Calu3 (cell line): ENCODE results near the gene ITPK1. TPM values are rescaled to one million over a fixed set of nuclear protein-coding genes. Genes with fewer than 3 reads are reported as not detected.

Source experiments
- BruUV-seq: library from RNA; stranded (reverse); fragments of 400-500 nt; replicated peaks from 2 replicates; lab custom pipeline; 2021; lab: Mats Ljungman, UMichigan
- CTCF ChIA-PET: fragments of 300-600 bp; sonication (Branson Sonifier 250); formaldehyde crosslinking; loops from one replicate; lab custom pipeline; 2022; ENCODE audit warnings: antibody characterized with exemption; lab: Charles Lee
- DNase-seq: peaks from one replicate; pipeline ENCODE4 v3.0.0; 2022
- H3K27ac Mint-ChIP-seq: one replicate; pipeline ENCODE4 v1.8.0; 2022; ENCODE audit warnings: mixed read lengths; ENCODE audit not compliant: unreplicated experiment
- H3K27me3 Mint-ChIP-seq: one replicate; pipeline ENCODE4 v1.8.0; 2022; ENCODE audit warnings: mixed read lengths; ENCODE audit not compliant: unreplicated experiment
- H3K36me3 Mint-ChIP-seq: one replicate; pipeline ENCODE4 v1.8.0; 2022; ENCODE audit warnings: mild to moderate bottlenecking, moderate library complexity, mixed read lengths; ENCODE audit not compliant: insufficient read depth, unreplicated experiment
- H3K4me1 Mint-ChIP-seq: one replicate; pipeline ENCODE4 v1.8.0; 2022; ENCODE audit warnings: mild to moderate bottlenecking, low read depth, mixed read lengths; ENCODE audit not compliant: unreplicated experiment
- H3K4me3 Mint-ChIP-seq: one replicate; pipeline ENCODE4 v1.8.0; 2022; ENCODE audit warnings: mild to moderate bottlenecking, low read depth, moderate library complexity, mixed read lengths; ENCODE audit not compliant: unreplicated experiment
- H3K9me3 Mint-ChIP-seq: one replicate; pipeline ENCODE4 v1.8.0; 2022; ENCODE audit warnings: low read depth, mixed read lengths; ENCODE audit not compliant: unreplicated experiment
- intact Hi-C: fragments of 100-400 bp; cut with micrococcal nuclease; formaldehyde crosslinking; loops from one replicate; pipeline ENCODE4 v1.10.0; 2022; ENCODE audit not compliant: unreplicated experiment
- total RNA-seq: library from RNA; stranded (reverse); gene quantifications from 2 replicates; pipeline ENCODE4 v1.2.3, GENCODE V29; 2022
- TF ChIP-seq, protein P1 (sequence below): fragments of 200-600 bp; IDR thresholded peaks from one replicate; pipeline ENCODE4 v1.8.0; 2022; ENCODE audit warnings: antibody characterized with exemption; ENCODE audit not compliant: unreplicated experiment

ITPK1 gene
- total RNA-seq, 1 experiment from 2014 or later = 94.3 TPM

DNA sequence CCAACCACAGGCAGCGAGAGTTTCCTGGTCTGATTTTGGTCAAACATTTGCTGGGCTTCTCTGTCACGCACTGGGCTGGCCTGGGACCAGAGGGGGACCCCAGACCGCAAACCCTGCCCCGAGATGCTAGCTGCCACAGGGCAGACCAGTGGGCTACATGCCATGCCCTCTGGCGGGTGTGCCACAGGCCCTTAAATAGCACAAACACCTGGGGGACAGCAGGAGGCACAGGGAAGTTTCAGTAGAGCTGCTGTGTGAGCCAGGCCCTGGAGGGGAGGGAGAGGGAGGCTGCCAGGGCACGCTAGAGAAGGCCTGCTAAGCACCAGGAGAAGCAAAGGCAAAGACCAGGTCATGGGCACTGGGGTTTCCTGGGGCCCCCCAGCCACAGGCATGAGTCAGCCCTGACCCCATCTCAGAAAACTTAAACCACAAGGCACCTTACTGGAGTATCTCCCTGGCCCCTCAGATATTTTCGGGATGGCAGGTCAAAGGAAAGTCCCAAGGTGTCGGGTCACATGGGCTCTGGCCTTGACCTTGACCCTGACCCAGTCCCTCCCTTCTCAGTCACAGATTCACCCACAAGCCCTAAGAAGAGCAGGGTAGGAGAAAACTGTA, 29.2 kb downstream of the ITPK1 start:
- Mint-ChIP-seq H3K4me1 (peaks cover 5% of the 10 kb centered on the region), H3K4me3 (no peak overlapping the region), H3K36me3 (peaks cover 5% of the 10 kb centered on the region), H3K9me3 (no peaks in the 10 kb centered on the region), H3K27me3 (no peaks in the 10 kb centered on the region), H3K27ac (no peak overlapping the region)
- TF ChIP-seq, protein P1, sequence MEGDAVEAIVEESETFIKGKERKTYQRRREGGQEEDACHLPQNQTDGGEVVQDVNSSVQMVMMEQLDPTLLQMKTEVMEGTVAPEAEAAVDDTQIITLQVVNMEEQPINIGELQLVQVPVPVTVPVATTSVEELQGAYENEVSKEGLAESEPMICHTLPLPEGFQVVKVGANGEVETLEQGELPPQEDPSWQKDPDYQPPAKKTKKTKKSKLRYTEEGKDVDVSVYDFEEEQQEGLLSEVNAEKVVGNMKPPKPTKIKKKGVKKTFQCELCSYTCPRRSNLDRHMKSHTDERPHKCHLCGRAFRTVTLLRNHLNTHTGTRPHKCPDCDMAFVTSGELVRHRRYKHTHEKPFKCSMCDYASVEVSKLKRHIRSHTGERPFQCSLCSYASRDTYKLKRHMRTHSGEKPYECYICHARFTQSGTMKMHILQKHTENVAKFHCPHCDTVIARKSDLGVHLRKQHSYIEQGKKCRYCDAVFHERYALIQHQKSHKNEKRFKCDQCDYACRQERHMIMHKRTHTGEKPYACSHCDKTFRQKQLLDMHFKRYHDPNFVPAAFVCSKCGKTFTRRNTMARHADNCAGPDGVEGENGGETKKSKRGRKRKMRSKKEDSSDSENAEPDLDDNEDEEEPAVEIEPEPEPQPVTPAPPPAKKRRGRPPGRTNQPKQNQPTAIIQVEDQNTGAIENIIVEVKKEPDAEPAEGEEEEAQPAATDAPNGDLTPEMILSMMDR = no peak
- no peak for DNase-seq
- CTCF ChIA-PET = no interaction called here
- BruUV-seq = no TSS peak
- intact Hi-C loops = no loop called here

DNA sequence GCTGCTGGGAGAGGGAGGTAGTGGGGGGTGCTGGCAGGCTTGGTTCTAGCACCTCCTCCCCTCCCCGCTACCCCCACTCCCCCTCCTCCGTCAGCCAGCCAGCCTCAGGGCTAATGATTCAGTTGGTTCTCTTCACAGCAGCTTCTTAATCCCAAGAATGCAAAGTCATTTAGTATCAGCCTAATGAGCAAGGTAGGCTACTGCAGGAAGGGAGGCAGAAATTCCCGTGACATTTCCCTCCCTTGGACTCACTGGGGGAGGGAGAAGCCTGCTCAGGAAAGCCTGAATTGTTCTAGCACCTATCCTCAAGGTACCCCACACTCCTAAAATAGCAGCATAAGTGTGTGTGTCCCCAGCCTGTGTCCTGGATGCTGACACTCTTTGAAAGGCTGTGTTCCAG, 29.8 kb downstream of the ITPK1 start:
- TF ChIP-seq, protein P1 = no peak
- H3K9me3 Mint-ChIP-seq = no peaks in the 10 kb centered on the region
- H3K27me3 Mint-ChIP-seq = no peaks in the 10 kb centered on the region
- no peak for DNase-seq
- no TSS peak for BruUV-seq
- no peak overlapping the region for H3K4me3 Mint-ChIP-seq
- H3K4me1 Mint-ChIP-seq = peaks cover 5% of the 10 kb centered on the region
- peaks cover 5% of the 10 kb centered on the region for H3K36me3 Mint-ChIP-seq
- CTCF ChIA-PET = no interaction called here
- intact Hi-C loops = no loop called here
- H3K27ac Mint-ChIP-seq = no peak overlapping the region

DNA sequence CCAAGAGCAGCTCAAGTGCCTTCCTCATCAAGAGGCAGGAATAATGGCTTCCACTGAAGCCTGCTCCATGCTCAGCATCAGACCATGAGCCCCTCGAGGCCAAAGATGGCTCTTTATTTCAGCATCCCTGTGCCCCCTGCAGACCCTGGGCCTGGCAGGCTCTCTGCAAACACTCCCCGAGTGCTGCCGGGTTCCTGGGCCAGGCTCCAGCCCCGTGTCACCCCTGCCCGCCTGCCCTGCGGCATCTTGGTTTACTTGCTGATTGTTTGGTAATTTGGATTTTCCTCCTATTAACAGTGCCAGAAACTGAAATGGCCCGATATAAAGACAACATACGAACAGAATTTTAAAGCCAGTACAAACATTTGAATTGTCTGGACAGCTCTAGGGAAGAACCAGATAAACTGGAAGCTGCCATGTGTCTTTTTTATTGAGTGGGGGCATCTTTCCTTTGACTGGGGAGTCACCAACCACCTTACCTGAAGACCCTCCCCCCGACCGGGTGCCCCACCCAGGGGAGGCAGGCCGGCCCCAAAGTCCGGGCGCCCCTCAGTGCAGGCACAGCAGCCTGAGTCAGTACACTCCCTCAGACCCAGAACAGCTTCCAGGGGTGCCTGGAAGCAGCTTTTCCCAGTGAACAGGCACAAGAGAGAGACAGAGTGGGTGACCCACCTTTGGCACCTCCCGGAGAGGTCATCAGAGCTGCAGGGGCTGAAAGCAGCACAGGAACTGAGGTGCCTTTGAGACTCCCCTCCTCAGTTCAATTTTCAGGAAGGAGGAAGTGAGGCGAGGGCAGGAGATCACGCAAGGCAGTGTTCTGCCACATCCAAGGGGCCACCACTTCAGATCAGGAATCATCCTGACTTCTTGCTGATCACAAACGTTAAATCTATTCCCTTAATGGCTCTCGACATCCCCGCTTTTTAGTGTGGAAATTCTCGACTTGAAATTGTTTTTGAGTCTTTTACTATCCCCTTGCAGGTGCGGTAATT, 30.6 kb downstream of the ITPK1 start:
- intact Hi-C loops = no loop called here
- Mint-ChIP-seq H3K4me1 (peaks cover 5% of the 10 kb centered on the region), H3K4me3 (no peak overlapping the region), H3K36me3 (peaks cover 5% of the 10 kb centered on the region), H3K27me3 (no peaks in the 10 kb centered on the region), H3K9me3 (no peaks in the 10 kb centered on the region), H3K27ac (no peak overlapping the region)
- CTCF ChIA-PET = no interaction called here
- TF ChIP-seq, protein P1 = no peak
- no TSS peak for BruUV-seq
- DNase-seq = no peak

GRCh38 chr14:93084402-93084801, 31.3 kb downstream of the ITPK1 start:
- H3K36me3 Mint-ChIP-seq = peaks cover 5% of the 10 kb centered on the region
- BruUV-seq = no TSS peak
- H3K4me1 Mint-ChIP-seq = peaks cover 2% of the 10 kb centered on the region
- TF ChIP-seq, protein P1 = no peak
- intact Hi-C loops = no loop called here
- H3K27ac Mint-ChIP-seq = no peak overlapping the region
- CTCF ChIA-PET = interaction anchor here (0.6 kb wide), 1 partner anchor 1727 kb away, joined by 3 read pairs; no protein-coding TSS in a partner anchor
- no peak overlapping the region for H3K4me3 Mint-ChIP-seq
- H3K27me3 Mint-ChIP-seq = no peaks in the 10 kb centered on the region
- H3K9me3 Mint-ChIP-seq = no peaks in the 10 kb centered on the region
- no peak for DNase-seq
